Lower leg skin (tissue), 4 donors: Measurements from ENCODE around the gene NAV3. TPM values are rescaled to one million over a fixed set of nuclear protein-coding genes. Genes with fewer than 3 reads are reported as not detected.

ENCODE experiments used
- DNase-seq, 2 donors: peaks; one replicate each; pipeline ENCODE4 v3.0.0-alpha.2; 2019; ENCODE audit warnings: low spot score in 2 of 2
- H3K4me3 ChIP-seq: fragments of 200-600 bp; sonication (generic); 2 replicates; pipeline ENCODE4 v1.5.1; 2017; ENCODE audit warnings: mild to moderate bottlenecking, low read depth; ENCODE audit not compliant: poor library complexity, severe bottlenecking
- POLR2A ChIP-seq, 2 donors: fragments of 450-650 bp; IDR thresholded peaks; one replicate each; pipeline ENCODE4 v1.6.1; 2016 to 2017; ENCODE audit warnings: antibody characterized with exemption in 2 of 2, mild to moderate bottlenecking in 1 of 2, moderate library complexity in 1 of 2
- WGBS, 2 donors: methylation state at CpG; one replicate each; pipeline ENCODE4 v1.1.5; 2018; 5-methylcytosine and 5-hydroxymethylcytosine counted together
- intact Hi-C: fragments of 100-400 bp; cut with DNase I; formaldehyde crosslinking; loops from one replicate; pipeline ENCODE4 v1.15.0; 2023; ENCODE audit warnings: low total_unique reads
- total RNA-seq, 4 donors: library from RNA; depleted of rRNA; stranded (reverse); fragments of >200 nt; gene quantifications; one replicate each; pipeline ENCODE4 v1.1.0, GENCODE V29; 2016
- TF ChIP-seq, protein P1 (sequence below), 3 donors: fragments of 450-650 bp; IDR thresholded peaks; one replicate each; pipeline ENCODE4 v1.5.1; 2016; ENCODE audit warnings: antibody characterized with exemption in 3 of 3, mild to moderate bottlenecking in 3 of 3, moderate library complexity in 2 of 3

Gene NAV3
- total RNA-seq, 4 donors from 2014 or later: 8.0 to 22.5 (median 12.7) TPM

GRCh38 chr12:78121969-78122610, 291.4 kb downstream of the NAV3 start:
- DNase-seq: no peak
- intact Hi-C loops: loop anchor here (10.0 kb wide), 1 partner anchor 127 kb away; no protein-coding TSS in a partner anchor
- H3K4me3 ChIP-seq: no peak overlapping the region
- TF ChIP-seq, protein P1, sequence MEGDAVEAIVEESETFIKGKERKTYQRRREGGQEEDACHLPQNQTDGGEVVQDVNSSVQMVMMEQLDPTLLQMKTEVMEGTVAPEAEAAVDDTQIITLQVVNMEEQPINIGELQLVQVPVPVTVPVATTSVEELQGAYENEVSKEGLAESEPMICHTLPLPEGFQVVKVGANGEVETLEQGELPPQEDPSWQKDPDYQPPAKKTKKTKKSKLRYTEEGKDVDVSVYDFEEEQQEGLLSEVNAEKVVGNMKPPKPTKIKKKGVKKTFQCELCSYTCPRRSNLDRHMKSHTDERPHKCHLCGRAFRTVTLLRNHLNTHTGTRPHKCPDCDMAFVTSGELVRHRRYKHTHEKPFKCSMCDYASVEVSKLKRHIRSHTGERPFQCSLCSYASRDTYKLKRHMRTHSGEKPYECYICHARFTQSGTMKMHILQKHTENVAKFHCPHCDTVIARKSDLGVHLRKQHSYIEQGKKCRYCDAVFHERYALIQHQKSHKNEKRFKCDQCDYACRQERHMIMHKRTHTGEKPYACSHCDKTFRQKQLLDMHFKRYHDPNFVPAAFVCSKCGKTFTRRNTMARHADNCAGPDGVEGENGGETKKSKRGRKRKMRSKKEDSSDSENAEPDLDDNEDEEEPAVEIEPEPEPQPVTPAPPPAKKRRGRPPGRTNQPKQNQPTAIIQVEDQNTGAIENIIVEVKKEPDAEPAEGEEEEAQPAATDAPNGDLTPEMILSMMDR (IDR thresholded peaks at IDR 0.05): no peak
- TF ChIP-seq POLR2A (IDR thresholded peaks at IDR 0.05): no peak
- 89 to 91% methylated on average over 14 to 16 of the region's 16 CpGs for WGBS, 2 donors

DNA sequence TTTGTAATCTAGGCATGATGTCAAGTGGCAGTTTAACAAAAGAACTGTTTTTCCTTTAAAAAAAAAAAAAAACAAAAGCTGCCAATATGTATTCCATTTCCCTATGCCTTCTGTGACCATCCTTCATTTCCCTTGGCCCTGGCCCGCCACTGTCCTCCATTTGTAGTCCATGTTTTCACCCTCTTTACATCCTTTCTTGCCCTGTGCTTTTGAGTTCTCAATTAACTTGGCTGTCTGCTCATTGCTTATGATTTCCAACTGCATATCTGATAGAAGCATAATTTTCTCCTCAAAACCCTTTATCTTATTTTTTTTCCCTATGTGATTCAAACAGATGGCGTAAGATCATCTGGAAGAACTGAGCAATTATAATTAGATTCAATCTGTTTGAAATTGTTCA, 297.5 kb downstream of the NAV3 start:
- no peak overlapping the region for H3K4me3 ChIP-seq
- DNase-seq: no peak
- intact Hi-C loops: loop anchor here (10.0 kb wide), 1 partner anchor 133 kb away; no protein-coding TSS in a partner anchor
- TF ChIP-seq POLR2A (IDR thresholded peaks at IDR 0.05): no peak
- TF ChIP-seq, protein P1 (IDR thresholded peaks at IDR 0.05): no peak
- 88 to 91% methylated on average over 2 of the region's 2 CpGs for WGBS, 2 donors

GRCh38 chr12:78143717-78144116, 313.0 kb downstream of the NAV3 start:
- DNase-seq: no peak
- intact Hi-C loops: no loop called here
- no peak overlapping the region for H3K4me3 ChIP-seq
- TF ChIP-seq POLR2A (IDR thresholded peaks at IDR 0.05): no peak
- TF ChIP-seq, protein P1 (IDR thresholded peaks at IDR 0.05): no peak

DNA sequence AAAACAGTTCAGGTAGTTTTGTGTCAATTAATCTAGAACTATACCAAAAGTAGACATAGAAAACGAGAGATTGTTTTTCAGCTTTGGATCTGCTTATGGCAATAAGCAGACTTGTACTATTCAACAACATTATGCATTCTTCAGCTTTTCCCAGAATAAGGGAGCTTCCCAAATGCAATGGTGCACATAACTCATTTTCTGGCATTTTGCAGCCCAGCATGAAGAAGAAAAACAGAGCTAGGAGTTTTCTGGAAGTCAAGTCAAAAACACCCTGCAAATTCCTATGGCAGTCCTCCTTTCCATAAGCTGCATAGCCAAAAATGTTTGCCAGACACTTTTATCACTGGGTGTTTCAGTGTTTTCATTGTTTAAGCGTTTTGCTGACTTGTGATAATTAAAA, 314.7 kb downstream of the NAV3 start:
- TF ChIP-seq POLR2A (IDR thresholded peaks at IDR 0.05): no peak
- TF ChIP-seq, protein P1 (IDR thresholded peaks at IDR 0.05): no peak
- no peak overlapping the region for H3K4me3 ChIP-seq
- 47 to 49% methylated on average over 2 of the region's 2 CpGs for WGBS, 2 donors
- intact Hi-C loops: no loop called here
- no peak for DNase-seq

GRCh38 chr12:78146365-78146772, 315.7 kb downstream of the NAV3 start:
- H3K4me3 ChIP-seq: no peak overlapping the region
- DNase-seq: no peak
- intact Hi-C loops: no loop called here
- TF ChIP-seq, protein P1 (IDR thresholded peaks at IDR 0.05): no peak
- no peak for TF ChIP-seq POLR2A (IDR thresholded peaks at IDR 0.05)

- intact Hi-C loops: no loop called here
- no peak for DNase-seq
- WGBS, 2 donors: 79 to 83% methylated on average over 2 of the region's 2 CpGs
- H3K4me3 ChIP-seq: no peak overlapping the region
- TF ChIP-seq, protein P1 (IDR thresholded peaks at IDR 0.05): no peak
- no peak for TF ChIP-seq POLR2A (IDR thresholded peaks at IDR 0.05)
Measured at GRCh38 chr12:78149459-78149858, 318.8 kb downstream of the NAV3 start.
